HG03039 (cell line): ENCODE data around the gene SLC25A14.

Experiments used
- ATAC-seq: cut with Tn5 transposase; IDR thresholded peaks from one replicate; pipeline ENCODE4 v1.9.1; 2021; ENCODE audit warnings: mild to moderate bottlenecking, moderate library complexity; ENCODE audit not compliant: unreplicated experiment

The SLC25A14 gene

GRCh38 chrX:130376077-130376476 is 36.4 kb downstream of the SLC25A14 start:
- no peak for ATAC-seq

GRCh38 chrX:130378024-130378669 is 38.4 kb downstream of the SLC25A14 start:
- ATAC-seq = no peak

- no peak for ATAC-seq
Observed at GRCh38 chrX:130385520-130385919, 45.8 kb downstream of the SLC25A14 start, which contains the start of gene GPR119. Gene GPR119, minus strand, starts transcription at chrX:130385674. Its CDS starts 227 bp downstream, at chrX:130385447.

- no peak for ATAC-seq
Observed at GRCh38 chrX:130386408-130386808, 46.7 kb downstream of the SLC25A14 start.

- no peak for ATAC-seq
Observed at GRCh38 chrX:130393451-130394074, 53.8 kb downstream of the SLC25A14 start.

GRCh38 chrX:130395341-130395740 is 55.6 kb downstream of the SLC25A14 start:
- no peak for ATAC-seq

- peak; percentile 97 for ATAC-seq
Observed at GRCh38 chrX:130401415-130402207, 61.9 kb downstream of the SLC25A14 start, which contains the start of gene RBMX2. Gene RBMX2, plus strand, starts transcription at chrX:130401987. Its CDS starts 46 bp downstream, at chrX:130402033.

- peak; percentile 3 for ATAC-seq
Observed at GRCh38 chrX:130402208-130402684, 62.5 kb downstream of the SLC25A14 start.

- ATAC-seq = no peak
Observed at GRCh38 chrX:130413415-130413814, 73.7 kb downstream of the SLC25A14 start.

- ATAC-seq = no peak
Observed at GRCh38 chrX:130414800-130415199, 75.1 kb downstream of the SLC25A14 start.

GRCh38 chrX:130415201-130415600 is 75.5 kb downstream of the SLC25A14 start:
- no peak for ATAC-seq

GRCh38 chrX:130416785-130417184 is 77.1 kb downstream of the SLC25A14 start:
- no peak for ATAC-seq

GRCh38 chrX:130418066-130418465 is 78.3 kb downstream of the SLC25A14 start:
- ATAC-seq = no peak

- no peak for ATAC-seq
Observed at GRCh38 chrX:130418740-130419139, 79.0 kb downstream of the SLC25A14 start.

- ATAC-seq = no peak
Observed at GRCh38 chrX:130419263-130419662, 79.5 kb downstream of the SLC25A14 start.
